Endodermal cell (in vitro differentiated cells): ENCODE measurements around the gene UBL7. TPM values are rescaled to one million over a fixed set of nuclear protein-coding genes. Genes with fewer than 3 reads are reported as not detected.

Experiments
- DNase-seq: peaks from one replicate; pipeline ENCODE4 v3.0.0-alpha.2; 2017
- H3K27ac ChIP-seq: 2 replicates; pipeline ENCODE4 v1.5.1; 2013; ENCODE audit warnings: mild to moderate bottlenecking, low read depth, low read length, moderate library complexity
- H3K27me3 ChIP-seq: 2 replicates; pipeline ENCODE4 v1.6.1; 2013; ENCODE audit warnings: mild to moderate bottlenecking, low read length, moderate library complexity; ENCODE audit not compliant: insufficient read depth, control insufficient read depth, poor library complexity, severe bottlenecking
- H3K36me3 ChIP-seq: 2 replicates; pipeline ENCODE4 v1.7.0; 2013; ENCODE audit warnings: mild to moderate bottlenecking, low read length, moderate library complexity; ENCODE audit not compliant: control insufficient read depth, insufficient read depth
- H3K4me1 ChIP-seq: one replicate; pipeline ENCODE4 v1.7.0; 2013; ENCODE audit warnings: low read length; ENCODE audit not compliant: control insufficient read depth, insufficient read depth
- H3K4me3 ChIP-seq: 2 replicates; pipeline ENCODE4 v1.5.1; 2013; ENCODE audit warnings: mild to moderate bottlenecking, low read length, moderate library complexity
- H3K9ac ChIP-seq: 2 replicates; pipeline ENCODE4 v1.6.1; 2013; ENCODE audit warnings: mild to moderate bottlenecking, low read length, moderate library complexity; ENCODE audit not compliant: poor library complexity, severe bottlenecking; ENCODE audit errors: extremely low read depth
- H3K9me3 ChIP-seq: 2 replicates; pipeline ENCODE4 v1.6.1; 2013; ENCODE audit warnings: mild to moderate bottlenecking, low read length, moderate library complexity; ENCODE audit not compliant: control insufficient read depth
- H3K27ac Mint-ChIP-seq: 2 replicates; pipeline ENCODE4 v1.8.0; 2020; ENCODE audit warnings: mixed read lengths
- H3K27me3 Mint-ChIP-seq: 2 replicates; pipeline ENCODE4 v1.8.0; 2021; ENCODE audit warnings: mild to moderate bottlenecking, mixed read lengths; ENCODE audit not compliant: insufficient read depth
- H3K36me3 Mint-ChIP-seq: 2 replicates; pipeline ENCODE4 v1.8.0; 2020; ENCODE audit warnings: low read depth, mixed read lengths
- H3K4me1 Mint-ChIP-seq: 2 replicates; pipeline ENCODE4 v1.8.0; 2020; ENCODE audit warnings: mixed read lengths
- H3K4me3 Mint-ChIP-seq: 2 replicates; pipeline ENCODE4 v1.8.0; 2020; ENCODE audit warnings: mild to moderate bottlenecking, moderate library complexity, mixed read lengths
- H3K9me3 Mint-ChIP-seq: 2 replicates; pipeline ENCODE4 v1.8.0; 2020; ENCODE audit warnings: mild to moderate bottlenecking, mixed read lengths
- CTCF ChIP-seq: fragments of 200-600 bp; sonication (generic); conservative IDR thresholded peaks from 2 replicates; pipeline ENCODE4 v1.5.0; 2021; ENCODE audit warnings: antibody characterized with exemption, mild to moderate bottlenecking
- WGBS, 2 experiments: methylation state at CpG; one replicate each; pipeline versions ENCODE4 v1.1.5 to v1.1.7; 2013; ENCODE audit warnings: missing lambda C conversion rate in 2 of 2, mixed read lengths in 1 of 2; ENCODE audit not compliant: insufficient coverage in 1 of 2, insufficient read length in 1 of 2; 5-methylcytosine and 5-hydroxymethylcytosine counted together
- total RNA-seq, 2 donors: library from RNA; stranded (reverse); fragmentation: NEBNext Ultra II Directional in 1 of 2; extraction: Animal tissue kit (Norgen Biotek cat#: 25700) in 1 of 2; gene quantifications; 2 replicates in 1 of 2; 3 replicates in 1 of 2; pipeline ENCODE4 v1.2.1, GENCODE V29; 2021

The UBL7 gene
- total RNA-seq, 2 donors from 2014 or later: 38.5 to 52.6 TPM

GRCh38 chr15:74408815-74409214, 52.1 kb downstream of the UBL7 start:
- H3K4me1 ChIP-seq: peaks cover 2% of the 10 kb centered on the region
- Mint-ChIP-seq H3K27me3 (no peaks in the 10 kb centered on the region), H3K4me1 (no peaks in the 10 kb centered on the region), H3K36me3 (peaks cover 5% of the 10 kb centered on the region), H3K9me3 (no peaks in the 10 kb centered on the region), H3K4me3 (no peak overlapping the region), H3K27ac (no peak overlapping the region)
- no peaks in the 10 kb centered on the region for H3K9me3 ChIP-seq
- no peak overlapping the region for H3K4me3 ChIP-seq
- no peak for DNase-seq
- no peak overlapping the region for H3K27ac ChIP-seq
- H3K9ac ChIP-seq: no peak overlapping the region
- no peaks in the 10 kb centered on the region for H3K27me3 ChIP-seq
- no peak for TF ChIP-seq CTCF
- 84% methylated on average over 7 of the region's 7 CpGs; no CpG with 5 or more reads in 1 of the 2 experiments for WGBS, 2 experiments
- peaks cover 7% of the 10 kb centered on the region for H3K36me3 ChIP-seq

GRCh38 chr15:74408385-74408784, 52.6 kb downstream of the UBL7 start:
- Mint-ChIP-seq H3K4me3 (no peak overlapping the region), H3K9me3 (no peaks in the 10 kb centered on the region), H3K36me3 (peaks cover 5% of the 10 kb centered on the region), H3K27ac (no peak overlapping the region), H3K4me1 (no peaks in the 10 kb centered on the region), H3K27me3 (no peaks in the 10 kb centered on the region)
- 86 to 92% methylated on average over 2 of the region's 2 CpGs for WGBS, 2 experiments
- DNase-seq: no peak
- TF ChIP-seq CTCF: no peak
- no peaks in the 10 kb centered on the region for H3K9me3 ChIP-seq
- H3K9ac ChIP-seq: no peak overlapping the region
- peaks cover 4% of the 10 kb centered on the region for H3K36me3 ChIP-seq
- no peaks in the 10 kb centered on the region for H3K27me3 ChIP-seq
- peaks cover 2% of the 10 kb centered on the region for H3K4me1 ChIP-seq
- no peak overlapping the region for H3K4me3 ChIP-seq
- no peak overlapping the region for H3K27ac ChIP-seq

- H3K27me3 Mint-ChIP-seq: no peaks in the 10 kb centered on the region
- peak overlapping the region; percentile 56 for H3K27ac ChIP-seq
- H3K9me3 Mint-ChIP-seq: no peaks in the 10 kb centered on the region
- H3K9me3 ChIP-seq: no peaks in the 10 kb centered on the region
- H3K27ac Mint-ChIP-seq: no peak overlapping the region
- 38 to 70% methylated on average over 10 to 12 of the region's 12 CpGs for WGBS, 2 experiments
- H3K4me3 Mint-ChIP-seq: no peak overlapping the region
- H3K4me1 Mint-ChIP-seq: no peaks in the 10 kb centered on the region
- H3K27me3 ChIP-seq: no peaks in the 10 kb centered on the region
- DNase-seq: peak; percentile 69
- H3K36me3 ChIP-seq: no peaks in the 10 kb centered on the region
- peaks cover 5% of the 10 kb centered on the region for H3K36me3 Mint-ChIP-seq
- no peak for TF ChIP-seq CTCF
- H3K9ac ChIP-seq: no peak overlapping the region
- no peak overlapping the region for H3K4me3 ChIP-seq
- peaks cover 2% of the 10 kb centered on the region for H3K4me1 ChIP-seq
Measured at GRCh38 chr15:74406992-74407705, 53.8 kb downstream of the UBL7 start.
